ENCODE results near the gene WWC1. TPM values are rescaled to one million over a fixed set of nuclear protein-coding genes. Genes with fewer than 3 reads are reported as not detected.

The WWC1 gene
- total RNA-seq, 1 donor from 2014 or later, result 2.2 TPM

DNA sequence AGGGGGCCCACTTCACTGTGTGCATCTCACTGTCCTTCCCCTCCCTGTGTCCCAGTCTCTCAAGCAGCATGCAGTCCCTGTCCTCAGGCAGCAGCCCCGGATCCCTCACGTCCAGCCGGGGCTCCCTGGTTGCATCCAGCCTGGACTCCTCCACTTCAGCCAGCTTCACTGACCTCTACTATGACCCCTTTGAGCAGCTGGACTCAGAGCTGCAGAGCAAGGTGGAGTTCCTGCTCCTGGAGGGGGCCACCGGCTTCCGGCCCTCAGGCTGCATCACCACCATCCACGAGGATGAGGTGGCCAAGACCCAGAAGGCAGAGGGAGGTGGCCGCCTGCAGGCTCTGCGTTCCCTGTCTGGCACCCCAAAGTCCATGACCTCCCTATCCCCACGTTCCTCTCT, 132.0 kb downstream of the WWC1 start:
- no peaks in the 10 kb centered on the region for H3K36me3 ChIP-seq
- H3K4me3 ChIP-seq, result no peak overlapping the region
- H3K27me3 ChIP-seq (ENCODE audit: low read depth), result no peaks in the 10 kb centered on the region
- H3K4me1 ChIP-seq, result no peaks in the 10 kb centered on the region
- no peak overlapping the region for H3K27ac ChIP-seq (replicated peaks)
- no peaks in the 10 kb centered on the region for H3K9me3 ChIP-seq (replicated peaks)
- intact Hi-C loops (cut with micrococcal nuclease), result no loop called here
- no peak for DNase-seq
- TF ChIP-seq, protein P1, sequence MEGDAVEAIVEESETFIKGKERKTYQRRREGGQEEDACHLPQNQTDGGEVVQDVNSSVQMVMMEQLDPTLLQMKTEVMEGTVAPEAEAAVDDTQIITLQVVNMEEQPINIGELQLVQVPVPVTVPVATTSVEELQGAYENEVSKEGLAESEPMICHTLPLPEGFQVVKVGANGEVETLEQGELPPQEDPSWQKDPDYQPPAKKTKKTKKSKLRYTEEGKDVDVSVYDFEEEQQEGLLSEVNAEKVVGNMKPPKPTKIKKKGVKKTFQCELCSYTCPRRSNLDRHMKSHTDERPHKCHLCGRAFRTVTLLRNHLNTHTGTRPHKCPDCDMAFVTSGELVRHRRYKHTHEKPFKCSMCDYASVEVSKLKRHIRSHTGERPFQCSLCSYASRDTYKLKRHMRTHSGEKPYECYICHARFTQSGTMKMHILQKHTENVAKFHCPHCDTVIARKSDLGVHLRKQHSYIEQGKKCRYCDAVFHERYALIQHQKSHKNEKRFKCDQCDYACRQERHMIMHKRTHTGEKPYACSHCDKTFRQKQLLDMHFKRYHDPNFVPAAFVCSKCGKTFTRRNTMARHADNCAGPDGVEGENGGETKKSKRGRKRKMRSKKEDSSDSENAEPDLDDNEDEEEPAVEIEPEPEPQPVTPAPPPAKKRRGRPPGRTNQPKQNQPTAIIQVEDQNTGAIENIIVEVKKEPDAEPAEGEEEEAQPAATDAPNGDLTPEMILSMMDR (IDR thresholded peaks at IDR 0.05; ENCODE audit: borderline replicate concordance), result no peak

DNA sequence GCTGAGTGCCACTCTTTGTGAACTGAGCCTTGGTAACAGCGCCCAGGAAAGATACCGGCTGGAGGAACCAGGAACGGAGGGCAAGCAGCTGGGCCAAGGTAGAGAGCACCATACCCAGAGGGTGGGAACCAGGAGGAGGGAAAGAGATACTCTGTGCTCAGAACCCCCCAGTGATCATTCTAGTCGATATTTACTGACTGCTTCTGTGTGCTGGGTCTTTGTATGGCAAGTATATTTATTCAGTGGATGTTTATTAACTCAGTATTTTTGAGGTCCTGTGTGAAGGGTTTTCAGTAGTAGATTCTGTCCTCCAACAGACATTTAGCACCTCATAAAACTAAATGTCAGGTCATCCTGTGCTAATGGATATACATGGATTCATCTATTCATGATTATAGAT, 132.5 kb downstream of the WWC1 start:
- intact Hi-C loops (cut with micrococcal nuclease), result no loop called here

DNA sequence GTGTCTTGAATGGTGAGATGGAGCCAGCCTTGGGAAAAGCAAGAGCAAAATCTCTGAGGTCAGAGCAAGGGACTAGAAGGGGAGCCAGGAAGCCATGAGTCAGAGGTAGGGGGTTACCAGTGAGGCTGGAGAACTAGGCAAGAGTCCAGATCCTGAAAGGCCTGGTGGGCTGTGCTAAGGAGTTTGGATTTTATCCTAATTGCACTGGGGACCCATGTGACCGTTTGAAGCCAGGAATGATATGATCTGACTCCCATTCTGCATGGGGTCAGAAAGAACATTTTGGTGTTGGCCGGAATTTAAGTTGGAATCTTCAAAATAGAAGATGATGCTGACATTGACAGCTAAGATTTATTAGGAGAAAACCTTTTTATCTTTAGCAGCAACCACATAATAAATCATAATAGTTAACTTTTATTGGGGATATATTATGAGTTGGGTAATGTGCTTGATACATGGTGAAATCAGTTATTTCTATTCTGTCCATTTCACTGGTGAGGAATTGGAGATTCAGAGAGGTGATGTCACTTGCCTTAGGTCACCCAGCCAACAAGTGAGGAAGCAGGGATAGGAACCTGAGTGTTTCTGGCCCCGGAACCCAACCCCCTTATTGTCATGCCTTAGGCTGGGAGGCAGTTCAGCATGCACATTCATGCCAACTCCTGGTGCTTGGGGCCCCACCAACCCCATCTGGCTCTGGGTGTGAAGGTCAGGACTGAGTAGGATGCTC, 133.3 kb downstream of the WWC1 start:
- Histone ChIP-seq H3K4me1 (no peaks in the 10 kb centered on the region), H3K36me3 (no peaks in the 10 kb centered on the region), H3K27me3 (ENCODE audit: low read depth) (no peaks in the 10 kb centered on the region), H3K4me3 (no peak overlapping the region), H3K9me3 (replicated peaks) (no peaks in the 10 kb centered on the region), H3K27ac (replicated peaks) (no peak overlapping the region)
- intact Hi-C loops (cut with micrococcal nuclease), result no loop called here
- no peak for DNase-seq
- TF ChIP-seq, protein P1 (IDR thresholded peaks at IDR 0.05; ENCODE audit: borderline replicate concordance), result no peak

More for the DNA sequence above, 132.5 kb downstream of the WWC1 start:
- H3K27me3 ChIP-seq (ENCODE audit: low read depth), result no peaks in the 10 kb centered on the region
- no peak overlapping the region for H3K4me3 ChIP-seq
- no peaks in the 10 kb centered on the region for H3K4me1 ChIP-seq
- no peak overlapping the region for H3K27ac ChIP-seq (replicated peaks)
- no peaks in the 10 kb centered on the region for H3K36me3 ChIP-seq
- no peak for DNase-seq
- TF ChIP-seq, protein P1 (IDR thresholded peaks at IDR 0.05; ENCODE audit: borderline replicate concordance), result no peak
- H3K9me3 ChIP-seq (replicated peaks), result no peaks in the 10 kb centered on the region

DNA sequence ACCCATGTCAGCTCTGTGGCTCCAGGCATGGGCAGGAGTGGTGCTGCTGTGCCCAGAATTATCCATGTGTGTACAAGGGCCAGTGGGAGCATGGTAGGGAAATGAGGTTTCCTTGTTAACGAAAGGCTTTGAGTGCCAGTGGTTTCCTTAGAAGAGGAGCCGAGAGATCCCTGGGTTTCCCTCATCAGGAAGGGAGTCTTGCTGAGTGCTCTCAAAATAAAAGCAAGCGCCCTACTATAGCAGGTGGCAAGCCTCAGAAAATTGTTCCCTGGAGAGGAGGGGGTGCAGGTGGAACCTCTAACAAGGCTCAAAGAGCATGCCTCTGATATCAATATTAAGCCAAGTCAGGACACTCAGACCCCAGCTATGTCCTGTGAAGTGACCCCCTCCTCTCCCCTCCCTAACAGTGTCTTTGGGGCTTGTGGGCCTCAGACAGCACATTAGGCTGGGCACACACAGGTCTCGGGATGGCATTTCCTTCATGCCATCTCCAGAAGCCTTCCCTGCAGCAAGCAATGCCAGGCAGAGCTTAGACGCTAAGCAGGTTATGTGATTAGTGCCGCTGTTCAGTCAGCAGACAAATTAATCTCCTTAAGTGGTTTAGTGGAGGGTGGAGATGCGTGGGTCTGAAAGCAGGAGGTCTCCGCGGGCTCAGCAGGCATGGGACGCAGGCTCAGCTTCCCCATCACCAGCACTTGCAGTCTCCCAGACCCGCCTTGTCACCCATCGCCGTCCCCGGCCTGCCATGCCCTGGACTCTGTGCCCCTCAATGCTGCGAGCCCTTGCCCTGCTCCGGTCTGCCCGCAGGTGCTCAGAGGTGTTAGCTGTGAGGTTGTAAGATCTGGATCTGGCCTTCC, 134.8 kb downstream of the WWC1 start:
- Histone ChIP-seq H3K36me3 (no peaks in the 10 kb centered on the region), H3K27me3 (ENCODE audit: low read depth) (no peaks in the 10 kb centered on the region), H3K27ac (replicated peaks) (no peak overlapping the region), H3K9me3 (replicated peaks) (no peaks in the 10 kb centered on the region), H3K4me1 (no peaks in the 10 kb centered on the region), H3K4me3 (no peak overlapping the region)
- intact Hi-C loops (cut with micrococcal nuclease), result no loop called here
- TF ChIP-seq, protein P1 (IDR thresholded peaks at IDR 0.05; ENCODE audit: borderline replicate concordance), result no peak
- no peak for DNase-seq

DNA sequence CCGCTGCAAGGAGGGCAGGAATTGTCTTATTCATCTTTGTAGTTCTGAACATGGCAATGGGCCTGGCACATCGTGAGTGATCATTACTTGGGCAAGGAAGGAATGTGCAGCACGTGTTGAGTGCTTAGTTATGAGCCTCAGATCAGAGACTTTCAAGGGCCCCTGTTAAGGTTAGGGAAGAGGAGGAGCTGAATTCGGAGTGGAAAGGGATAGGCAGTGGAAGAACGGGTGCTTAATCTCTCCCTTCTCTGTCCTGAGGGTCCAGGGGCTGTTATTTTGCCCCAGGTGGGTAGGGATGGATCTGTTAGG, 135.4 kb downstream of the WWC1 start:
- Histone ChIP-seq H3K4me1 (no peaks in the 10 kb centered on the region), H3K9me3 (replicated peaks) (no peaks in the 10 kb centered on the region), H3K36me3 (no peaks in the 10 kb centered on the region), H3K27ac (replicated peaks) (no peak overlapping the region), H3K4me3 (no peak overlapping the region), H3K27me3 (ENCODE audit: low read depth) (no peaks in the 10 kb centered on the region)
- intact Hi-C loops (cut with micrococcal nuclease), result no loop called here
- DNase-seq, result no peak
- TF ChIP-seq, protein P1 (IDR thresholded peaks at IDR 0.05; ENCODE audit: borderline replicate concordance), result no peak

Data from left ventricle myocardium inferior (tissue), 1 donor.